ENCODE measurements around the gene TSEN15. TPM values are rescaled to one million over a fixed set of nuclear protein-coding genes. Genes with fewer than 3 reads are reported as not detected.
A peak's percentile ranks its signal among the peaks of the same experiment; 100 is the strongest.

The TSEN15 gene
- total and polyA plus RNA-seq, 9 of the 15 experiments (the other 6 are each of a cell fraction or from before 2014, with no cell fraction given): 25.6 to 121 (median 91.3) TPM

- Histone ChIP-seq H4K20me1 (replicated peaks; ENCODE audit: control insufficient read depth, insufficient read depth, low read length) (no peaks in the 10 kb centered on the region), H3K4me1 (replicated peaks in 1 of 2; ENCODE audit: control insufficient read depth in 2 of 2, insufficient read depth in 2 of 2, low read length in 2 of 2) (no peaks in the 10 kb centered on the region), H3K9ac (ENCODE audit: insufficient read depth in 1 of 2, low read depth in 2 of 2, low read length in 2 of 2) (no peak overlapping the region), H3K27ac (ENCODE audit: extremely low read depth, low read depth, low read length) (no peak overlapping the region), H2AFZ (ENCODE audit: low read depth, low read length) (no peak overlapping the region), H3K36me3 (ENCODE audit: control insufficient read depth, insufficient read depth, low read length) (peaks cover 67% of the 10 kb centered on the region), H3K27me3 (ENCODE audit: control insufficient read depth in 2 of 2, insufficient read depth in 2 of 2, low read length in 2 of 2) (no peaks in the 10 kb centered on the region), H3K4me3 (no peak overlapping the region), H3K79me2 (ENCODE audit: control insufficient read depth, insufficient read depth, low read length) (peaks cover 6% of the 10 kb centered on the region; the same call in 2 of the 3 replicates), H3K4me2 (ENCODE audit: insufficient read depth, low read length) (no peak overlapping the region), H3K9me3 (replicated peaks; ENCODE audit: control insufficient read depth, insufficient read depth, low read depth, low read length) (no peaks in the 10 kb centered on the region), H3K9me1 (ENCODE audit: control insufficient read depth, insufficient read depth, low read length) (no peaks in the 10 kb centered on the region)
- no TSS peak for BruUV-seq (replicated peaks)
- in situ Hi-C loops (cut with MboI): no loop called here
- ChIA-PET CTCF (ENCODE audit: low intra/inter-chr PET ratio) (no interaction called here), POLR2A (interaction anchor here (1.2 to 1.6 kb wide), 4 partner anchors 10 to 17 kb away, joined by 3 to 6 read pairs (median 4); partner anchors contain the start of gene TSEN15)
- TF ChIP-seq MAFG (tag; conservative IDR thresholded peaks at IDR 0.05) (peak; percentile 40; the same call in 1 of the 2 replicates), ZNF316 (IDR thresholded peaks at IDR 0.05) (peak; percentile 69), NEUROD1 (IDR thresholded peaks at IDR 0.05; ENCODE audit: borderline replicate concordance, low read depth, low read length, partially characterized antibody) (no peak), ZNF224 (CRISPR knock-in tag; IDR thresholded peaks at IDR 0.05) (no peak), C11orf30 (IDR thresholded peaks at IDR 0.05; ENCODE audit: low read depth) (peak; percentile 51), PBX2 (CRISPR knock-in tag; IDR thresholded peaks at IDR 0.05; ENCODE audit: low read depth) (no peak), PBX2 (tag; conservative IDR thresholded peaks at IDR 0.05; ENCODE audit: low read depth) (no peak), SMARCE1 (IDR thresholded peaks at IDR 0.05) (no peak)
- ATAC-seq: no peak
- intact Hi-C loops (cut with micrococcal nuclease): no loop called here
- no peak for DNase-seq (ENCODE audit: extremely low read depth in 1 of 4, low spot score in 3 of 4)
- no peak for FAIRE-seq
Measured at GRCh38 chr1:184068354-184068753, 16.8 kb downstream of the TSEN15 start.

Data from K562 (cell line).